GM19099 (cell line): ENCODE data around the gene CABCOCO1.

Experiments
- POLR2A ChIP-seq: IDR thresholded peaks from 3 replicates; pipeline ENCODE4 v1.6.1; 2011; ENCODE audit warnings: low read depth; ENCODE audit not compliant: insufficient read length; ENCODE audit errors: extremely low read depth

CABCOCO1 gene

DNA sequence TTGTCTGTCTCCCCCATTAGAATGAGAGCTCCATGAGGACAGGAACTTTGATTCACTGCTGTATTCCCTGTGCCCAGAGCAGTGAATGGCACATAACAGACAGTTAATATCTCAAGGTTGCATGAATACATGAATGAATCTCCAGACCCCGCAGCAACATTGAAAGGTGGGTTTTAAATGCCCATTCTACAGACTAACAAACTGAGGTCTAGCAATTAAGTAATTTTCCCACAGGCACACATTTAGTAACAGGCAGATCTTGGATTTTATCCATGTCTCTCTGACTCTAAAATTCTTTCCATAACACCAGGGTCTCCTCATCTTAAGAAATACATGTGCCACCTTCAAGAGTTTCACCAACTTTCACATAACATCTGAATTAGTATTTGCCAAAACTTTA is 134.1 kb downstream of the CABCOCO1 start:
- TF ChIP-seq POLR2A, result no peak

DNA sequence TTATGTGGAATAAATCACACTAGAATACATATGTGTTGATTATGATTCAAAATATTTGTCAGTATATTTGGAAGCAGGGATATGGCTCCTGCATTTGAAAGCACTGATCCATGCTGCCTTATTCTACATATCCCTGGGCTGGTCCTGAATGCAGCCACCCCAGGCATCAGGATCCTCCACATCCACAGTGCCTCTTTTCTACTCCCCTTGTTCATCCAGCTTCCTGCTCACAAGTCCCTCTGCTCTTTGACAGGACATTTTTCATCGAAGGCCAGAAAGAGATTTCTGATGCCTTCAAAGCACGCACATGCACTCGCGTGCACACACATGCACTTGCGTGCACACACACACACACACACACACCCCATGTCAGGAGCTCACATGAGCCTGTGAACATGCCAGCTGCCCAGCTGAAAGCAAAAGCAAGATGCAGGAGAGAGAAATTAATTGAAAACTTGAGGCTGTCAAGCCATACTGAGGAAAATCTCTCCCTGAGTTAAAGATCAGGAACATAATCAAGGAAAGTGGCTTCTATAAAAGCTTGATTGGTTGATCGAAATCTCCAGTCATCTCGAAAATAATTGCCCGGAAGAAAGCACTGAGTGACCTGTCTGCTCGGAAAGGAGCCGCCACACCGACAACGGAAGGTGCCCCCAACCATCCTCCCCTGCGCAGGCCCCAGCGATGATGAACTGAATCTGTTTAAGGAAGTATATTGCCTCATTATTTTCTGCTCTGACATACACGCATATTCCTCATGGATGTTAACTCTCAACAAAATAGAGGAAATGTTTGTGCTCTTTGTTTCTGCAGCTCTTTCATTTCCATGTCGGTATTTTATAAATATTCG is 134.8 kb downstream of the CABCOCO1 start:
- TF ChIP-seq POLR2A, result no peak

DNA sequence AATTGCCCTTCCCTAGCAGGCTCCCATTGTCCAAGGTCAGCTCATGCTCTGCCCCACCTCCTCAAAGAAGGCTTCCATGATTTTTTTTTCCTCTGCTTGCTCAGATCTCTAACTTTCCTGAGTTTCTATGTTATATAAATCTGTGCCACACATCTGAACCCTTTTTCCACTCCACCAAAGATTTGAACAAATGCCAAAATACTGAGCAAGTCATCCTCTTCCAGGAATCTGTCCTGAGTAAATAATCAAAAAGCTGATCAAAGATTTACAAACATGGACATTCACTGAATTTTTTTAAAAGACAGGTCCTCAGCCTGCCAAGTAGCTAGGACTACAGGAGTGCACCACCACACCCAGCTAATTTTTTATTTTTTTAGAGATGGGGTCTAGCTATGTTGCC is 136.0 kb downstream of the CABCOCO1 start:
- TF ChIP-seq POLR2A, result no peak

DNA sequence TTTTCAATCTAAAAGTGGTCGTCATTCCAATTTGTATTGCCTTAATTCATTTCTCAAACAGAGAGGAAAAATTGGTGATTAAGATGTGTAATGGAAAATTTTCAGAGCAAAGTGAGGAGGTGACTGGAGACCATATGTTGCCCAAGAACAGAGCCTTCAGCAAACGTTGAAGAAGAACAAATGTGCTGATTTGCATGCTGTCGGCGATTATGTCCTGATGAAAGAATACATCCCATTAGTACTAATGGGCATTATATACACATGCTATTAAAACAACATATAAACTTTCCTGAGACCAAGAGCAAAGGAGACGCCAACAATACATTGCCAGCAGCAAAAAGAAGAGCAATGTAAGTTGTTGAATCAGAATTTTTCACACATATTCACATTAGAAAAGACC is 138.8 kb downstream of the CABCOCO1 start:
- TF ChIP-seq POLR2A, result no peak

DNA sequence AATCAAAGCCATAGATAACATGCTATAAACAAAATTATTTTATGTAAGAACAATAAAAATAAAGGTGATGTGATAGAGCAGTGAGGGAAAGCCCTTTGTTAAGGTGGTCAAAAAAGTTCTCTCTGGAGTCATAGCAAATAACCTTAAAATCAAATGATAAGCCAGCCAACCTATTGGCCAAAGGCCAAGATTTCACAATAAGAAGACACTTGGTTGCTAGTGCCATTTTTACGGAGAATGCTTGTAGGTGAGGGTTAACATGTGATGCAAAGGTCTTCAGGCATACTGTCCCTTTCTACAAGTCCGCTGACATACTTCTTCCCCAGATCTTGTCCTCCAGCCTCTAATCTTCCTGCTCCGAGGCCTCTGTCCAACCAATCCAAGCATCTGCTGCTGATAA is 140.5 kb downstream of the CABCOCO1 start:
- TF ChIP-seq POLR2A, result no peak

DNA sequence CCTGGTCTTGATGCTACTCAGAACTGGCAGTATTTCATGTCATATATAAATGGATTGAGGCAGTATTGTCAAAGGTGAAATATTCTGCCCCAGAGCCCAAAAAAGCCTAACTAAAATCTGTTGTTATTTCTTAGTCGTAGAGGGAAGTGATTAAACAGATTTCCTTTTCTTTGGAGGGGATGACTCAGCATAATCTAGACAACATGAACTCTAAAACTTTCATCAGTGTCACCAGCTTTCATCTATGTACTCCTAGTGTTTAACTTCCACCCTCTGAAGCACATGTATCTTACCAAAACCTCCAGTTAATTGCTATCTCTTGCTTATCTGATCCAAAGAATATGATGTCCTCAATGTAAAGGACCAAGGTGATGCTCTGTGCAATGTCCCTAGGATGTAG is 141.7 kb downstream of the CABCOCO1 start:
- no peak for TF ChIP-seq POLR2A

DNA sequence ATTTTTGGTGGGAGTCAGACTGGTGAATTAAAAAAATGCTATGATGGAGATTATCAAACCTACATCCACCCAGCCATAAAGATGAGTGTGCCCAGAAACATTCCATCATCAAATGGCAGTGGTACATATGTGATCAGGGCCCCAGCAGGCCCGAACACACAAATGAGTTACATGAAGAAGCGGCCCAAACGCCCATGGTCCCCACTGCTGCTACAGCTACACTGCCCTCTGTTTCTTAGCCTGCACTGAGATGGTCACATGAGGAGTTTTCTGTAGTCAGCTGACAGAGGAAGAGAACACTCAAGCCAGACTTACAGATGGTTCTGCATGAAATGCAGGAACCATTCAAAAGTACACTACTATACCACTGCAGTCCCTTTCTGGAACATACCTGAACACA is 142.4 kb downstream of the CABCOCO1 start:
- no peak for TF ChIP-seq POLR2A

DNA sequence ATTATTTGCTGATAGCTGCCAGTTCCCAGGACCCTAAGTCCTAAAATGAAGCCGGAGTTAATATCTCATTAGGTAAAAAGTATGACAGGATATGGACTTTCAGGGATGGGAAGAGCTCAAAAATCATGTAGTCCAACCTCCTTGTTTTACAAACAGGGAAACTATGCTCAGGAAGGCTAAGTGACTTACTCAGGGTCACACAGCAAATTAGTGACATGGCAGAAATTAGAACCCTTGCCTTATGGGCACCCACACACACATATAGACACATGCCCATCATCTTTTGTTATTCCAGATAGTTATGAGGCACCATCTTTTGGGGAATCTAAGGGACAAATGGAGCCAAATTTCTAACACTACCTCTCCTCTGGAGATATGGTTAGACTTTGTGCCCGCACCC is 147.5 kb downstream of the CABCOCO1 start:
- TF ChIP-seq POLR2A, result no peak

DNA sequence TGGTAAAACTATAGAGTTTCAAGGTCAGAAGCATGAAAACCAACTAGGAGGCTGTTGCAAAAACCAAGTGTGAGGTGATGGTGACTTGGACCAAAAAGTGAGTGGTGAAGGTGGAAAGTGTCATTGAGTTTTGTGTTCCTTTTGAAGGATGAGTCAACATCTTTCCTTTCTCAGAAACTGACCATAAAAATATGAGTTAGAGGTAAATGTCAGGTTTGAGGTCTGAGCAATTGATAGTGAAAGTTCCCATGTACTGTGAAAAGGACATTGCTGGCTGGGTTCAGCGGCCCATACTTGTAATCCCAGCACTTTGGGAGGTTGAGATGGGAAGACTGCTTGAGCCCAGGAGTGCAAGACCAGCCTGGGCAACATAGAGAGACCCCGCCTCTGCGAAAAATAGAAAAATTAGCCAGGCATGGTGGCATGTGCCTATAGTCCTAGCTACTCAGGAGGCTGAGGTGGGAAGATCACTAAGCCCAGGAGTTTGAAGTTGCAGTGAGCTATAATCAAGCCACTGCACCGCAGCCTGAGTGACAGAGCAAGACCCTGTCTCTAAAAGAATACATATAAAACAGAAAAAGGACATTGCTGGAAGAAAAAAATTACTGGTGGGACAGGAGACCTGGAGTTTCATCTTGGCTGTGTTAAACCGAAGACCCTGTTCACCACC is 149.5 kb downstream of the CABCOCO1 start:
- no peak for TF ChIP-seq POLR2A

DNA sequence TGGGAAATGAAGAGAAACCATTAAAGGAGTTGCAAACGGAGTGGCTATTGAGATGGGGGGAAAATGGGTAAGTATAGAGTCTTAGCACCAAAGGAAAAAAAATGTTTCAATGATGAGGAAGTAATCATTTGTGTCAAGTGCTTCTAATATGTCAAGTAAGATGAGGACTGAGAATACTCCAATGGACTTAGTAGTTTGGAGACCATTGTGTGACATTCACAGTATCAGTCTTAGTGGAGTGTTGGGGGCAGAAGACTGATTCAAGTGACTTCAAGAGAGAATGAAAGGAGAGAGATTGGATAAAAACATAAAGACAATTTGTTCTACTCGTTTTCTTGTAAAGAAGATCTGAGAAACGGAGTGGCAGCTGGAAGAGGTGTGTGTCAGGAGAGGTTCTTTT is 150.2 kb downstream of the CABCOCO1 start:
- TF ChIP-seq POLR2A, result no peak

DNA sequence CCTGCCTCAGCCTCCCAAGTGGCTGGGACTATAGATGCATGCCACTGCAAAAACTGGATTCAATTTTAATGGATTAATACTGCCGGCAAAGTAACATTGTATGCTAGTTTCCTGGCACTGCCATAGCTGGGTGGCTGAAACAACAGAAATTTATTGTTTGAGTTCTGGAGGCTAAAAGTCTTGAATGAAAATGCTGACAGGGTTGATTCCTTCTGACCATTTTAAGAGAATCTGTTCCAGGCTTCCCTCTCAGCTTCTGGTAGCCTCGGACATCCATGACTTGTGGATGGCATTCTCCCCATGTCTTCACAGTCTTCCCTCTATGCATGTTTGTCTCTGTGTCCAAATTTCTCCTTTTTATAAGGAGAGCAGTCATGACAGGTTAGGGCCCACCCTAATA is 151.4 kb downstream of the CABCOCO1 start:
- no peak for TF ChIP-seq POLR2A

DNA sequence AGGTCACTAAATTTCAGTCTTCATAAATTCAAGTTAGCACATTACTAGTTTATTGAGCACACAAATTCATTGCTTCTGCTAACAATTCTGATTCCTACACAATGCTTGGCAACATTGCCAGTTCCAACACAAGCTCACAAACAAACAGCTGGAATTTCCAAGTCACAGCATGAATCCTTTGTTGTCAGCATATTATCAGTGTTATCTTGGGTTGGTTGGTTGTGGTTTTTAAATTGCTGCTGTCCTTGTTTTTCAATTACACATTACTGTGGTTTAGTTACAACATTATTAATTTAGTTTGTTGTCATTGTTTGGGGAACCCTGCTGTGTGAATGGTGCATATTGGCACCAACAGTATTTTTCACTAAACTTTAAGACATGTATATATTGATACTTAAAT is 152.8 kb downstream of the CABCOCO1 start:
- TF ChIP-seq POLR2A, result no peak
